ENCODE results near the gene PCDH19.

Gene PCDH19

GRCh38 chrX:100435726-100436125, 25.7 kb upstream of the PCDH19 start:
- in situ Hi-C loops (cut with MboI; ENCODE audit: low pct_unique_long_range_greater_than_20kb, low sequenced_read_pairs, unreplicated experiment) = no loop called here
- no peak for DNase-seq (ENCODE audit: low spot score)
- TF ChIP-seq CTCF (IDR thresholded peaks at IDR 0.05; ENCODE audit: extremely low read depth, insufficient read depth, missing control alignments) = no peak

DNA sequence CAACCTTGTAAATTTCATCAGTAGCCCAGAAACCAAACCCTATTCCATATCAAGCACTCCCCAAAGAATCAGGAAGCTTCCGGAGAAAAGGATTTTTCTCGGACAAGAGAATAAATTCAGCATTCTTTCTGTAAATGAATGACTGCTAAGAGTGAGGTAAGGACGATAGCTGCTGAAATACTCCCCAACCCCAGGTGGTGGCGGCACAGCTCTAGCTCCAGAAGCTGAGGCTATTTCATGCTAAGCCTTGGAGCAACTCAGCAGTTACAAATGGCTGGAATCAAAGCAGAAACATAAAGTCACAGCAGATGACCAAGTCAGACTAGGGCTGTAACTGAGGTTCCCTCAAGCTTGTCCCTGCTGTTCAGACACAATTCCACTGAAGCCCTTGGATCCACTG, 13.9 kb upstream of the PCDH19 start:
- DNase-seq (ENCODE audit: low spot score) = no peak
- TF ChIP-seq CTCF (IDR thresholded peaks at IDR 0.05; ENCODE audit: extremely low read depth, insufficient read depth, missing control alignments) = no peak
- in situ Hi-C loops (cut with MboI; ENCODE audit: low pct_unique_long_range_greater_than_20kb, low sequenced_read_pairs, unreplicated experiment) = no loop called here

- DNase-seq (ENCODE audit: low spot score) = no peak
- TF ChIP-seq CTCF (IDR thresholded peaks at IDR 0.05; ENCODE audit: extremely low read depth, insufficient read depth, missing control alignments) = no peak
- in situ Hi-C loops (cut with MboI; ENCODE audit: low pct_unique_long_range_greater_than_20kb, low sequenced_read_pairs, unreplicated experiment) = no loop called here
These were observed 8.5 kb upstream of the PCDH19 start for GRCh38 chrX:100418556-100418955.

DNA sequence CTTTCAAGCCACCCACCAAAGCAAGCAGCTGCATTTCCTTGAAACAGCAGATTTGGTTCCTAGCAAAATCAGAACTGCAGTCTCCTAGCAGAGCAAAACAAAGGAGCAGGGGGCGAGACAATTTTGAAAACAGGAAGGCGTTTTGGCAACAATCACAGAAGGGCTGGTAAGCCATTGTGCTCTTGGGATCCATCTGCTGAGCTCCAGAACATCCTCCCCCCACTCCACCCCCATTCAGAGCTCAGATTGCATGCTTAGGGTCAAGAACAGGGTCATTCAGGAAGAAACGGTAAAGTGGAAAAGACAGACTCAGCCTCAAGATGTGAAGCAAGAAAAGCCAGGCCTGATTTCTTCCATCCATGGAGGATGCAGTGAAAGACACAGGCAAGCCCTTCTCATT, 7.6 kb upstream of the PCDH19 start:
- in situ Hi-C loops (cut with MboI; ENCODE audit: low pct_unique_long_range_greater_than_20kb, low sequenced_read_pairs, unreplicated experiment) = no loop called here
- DNase-seq (ENCODE audit: low spot score) = no peak
- TF ChIP-seq CTCF (IDR thresholded peaks at IDR 0.05; ENCODE audit: extremely low read depth, insufficient read depth, missing control alignments) = no peak

- DNase-seq (ENCODE audit: low spot score) = peak; percentile 74
- peak; percentile 38 for TF ChIP-seq CTCF (IDR thresholded peaks at IDR 0.05; ENCODE audit: extremely low read depth, insufficient read depth, missing control alignments)
- in situ Hi-C loops (cut with MboI; ENCODE audit: low pct_unique_long_range_greater_than_20kb, low sequenced_read_pairs, unreplicated experiment) = no loop called here
These were observed 3.2 kb upstream of the PCDH19 start for GRCh38 chrX:100413229-100413628.

DNA sequence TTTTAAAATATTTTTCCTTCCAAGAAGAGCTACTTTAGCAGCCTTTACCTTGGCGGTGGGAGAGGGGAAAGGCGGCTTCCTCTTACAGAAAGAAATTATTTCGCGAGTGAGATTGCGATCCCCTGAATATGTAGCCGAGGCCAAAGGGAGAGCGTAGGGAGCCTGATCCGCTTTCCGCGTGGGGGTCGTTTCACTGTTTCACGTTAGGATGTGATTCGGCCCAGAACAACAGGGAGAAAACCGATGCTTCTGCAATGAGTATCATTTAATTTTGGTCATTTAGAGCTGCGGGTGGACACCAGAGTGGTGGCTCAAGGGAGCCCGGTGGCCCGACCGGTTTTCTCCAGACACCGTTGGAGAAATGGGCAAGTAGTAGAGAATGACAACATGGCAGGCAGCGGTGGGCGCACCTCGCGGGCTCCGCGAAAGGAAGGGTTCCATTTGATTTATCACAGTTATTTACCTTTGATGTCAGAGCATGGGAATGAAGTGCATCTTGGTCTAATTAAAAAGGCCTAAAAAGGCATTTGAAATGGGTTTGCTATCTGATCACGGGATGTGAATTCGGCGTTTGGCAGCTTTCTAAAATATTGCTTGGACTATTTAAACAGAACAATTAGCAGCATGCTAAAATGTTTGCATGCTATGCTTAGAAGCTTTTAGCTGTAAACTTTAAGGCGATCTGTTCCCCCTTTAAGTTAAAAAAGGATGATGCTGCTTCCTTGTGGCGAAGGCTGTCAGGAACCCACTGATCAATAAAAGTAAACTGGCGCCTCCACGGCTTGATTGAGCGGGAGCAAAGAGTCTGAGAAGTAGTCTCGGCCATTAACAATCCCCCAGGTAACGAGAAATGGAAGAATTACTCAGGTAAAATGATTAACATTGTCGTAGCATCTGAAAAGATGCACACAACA, 2.0 kb upstream of the PCDH19 start:
- peak; percentile 23 for DNase-seq (ENCODE audit: low spot score)
- no peak for TF ChIP-seq CTCF (IDR thresholded peaks at IDR 0.05; ENCODE audit: extremely low read depth, insufficient read depth, missing control alignments)
- in situ Hi-C loops (cut with MboI; ENCODE audit: low pct_unique_long_range_greater_than_20kb, low sequenced_read_pairs, unreplicated experiment) = no loop called here

Measured in GM13977 (cell line).